B cell (primary cell): ENCODE measurements around the gene MRPL20. TPM values are rescaled to one million over a fixed set of nuclear protein-coding genes. Genes with fewer than 3 reads are reported as not detected.

Experiments
- ATAC-seq: fragments of 200-7000 bp; cut with Tn5 transposase; one replicate; pipeline ENCODE4 v1.10.0; 2021; ENCODE audit warnings: low read depth, mild to moderate bottlenecking, moderate number of reproducible peaks, moderate library complexity
- CTCF ChIA-PET: fragments of 350-600 bp; sonication (Branson Sonifier 250); formaldehyde crosslinking; loops from one replicate; lab custom pipeline; 2021; ENCODE audit warnings: antibody characterized with exemption, inconsistent platforms; lab: Charles Lee
- POLR2A ChIA-PET: fragments of 350-600 bp; sonication (Branson Sonifier 250); formaldehyde crosslinking; loops from one replicate; lab custom pipeline; 2021; ENCODE audit warnings: antibody characterized with exemption; lab: Charles Lee
- DNase-seq: peaks from one replicate; pipeline ENCODE4 v3.0.0; 2013
- H2AFZ ChIP-seq: 2 replicates; pipeline ENCODE4 v1.6.1; 2012; ENCODE audit warnings: mild to moderate bottlenecking, low read depth, low read length; ENCODE audit not compliant: insufficient read depth, poor library complexity, severe bottlenecking
- H3K27ac ChIP-seq, 2 donors: 1 replicate in 1 of 2; 2 replicates in 1 of 2; pipeline ENCODE4 v1.5.1; 2012 to 2013; ENCODE audit warnings: low read length in 2 of 2, mild to moderate bottlenecking in 2 of 2, moderate library complexity in 1 of 2
- H3K27me3 ChIP-seq, 4 experiments: fragments of 200-600 bp in 1 of 4; sonication (generic) in 1 of 4; replicated peaks in 1 of 4; 1 replicate in 2 of 4; 2 replicates in 2 of 4; pipeline versions ENCODE4 v1.6.1 to v1.7.0; 2013 to 2016; ENCODE audit warnings: low read length in 3 of 4, mild to moderate bottlenecking in 2 of 4, mixed read lengths in 1 of 4, moderate library complexity in 1 of 4; ENCODE audit not compliant: insufficient read depth in 4 of 4, control insufficient read depth in 3 of 4; ENCODE audit errors: control extremely low read depth in 1 of 4
- H3K36me3 ChIP-seq, 2 experiments: replicated peaks in 1 of 2; 1 replicate in 1 of 2; 2 replicates in 1 of 2; pipeline versions ENCODE4 v1.6.1 to v1.7.1; 2013; ENCODE audit warnings: low read length in 1 of 2; ENCODE audit not compliant: insufficient read depth in 2 of 2, control insufficient read depth in 1 of 2; ENCODE audit errors: control extremely low read depth in 1 of 2, extremely low read depth in 1 of 2
- H3K4me1 ChIP-seq, 2 donors: fragments of 200-600 bp in 1 of 2; sonication (generic) in 1 of 2; 1 replicate in 1 of 2; 2 replicates in 1 of 2; pipeline versions ENCODE4 v1.5.1 to v1.6.1; 2013 to 2017; ENCODE audit warnings: low read length in 2 of 2; ENCODE audit not compliant: control insufficient read depth in 2 of 2, insufficient read depth in 2 of 2
- H3K4me2 ChIP-seq: replicated peaks from 2 replicates; pipeline ENCODE3; 2012; ENCODE audit warnings: mild to moderate bottlenecking, low read depth, low read length; ENCODE audit not compliant: poor library complexity, severe bottlenecking
- H3K4me3 ChIP-seq, 5 experiments: fragments of 200-600 bp in 1 of 5; sonication (generic) in 1 of 5; 1 replicate in 3 of 5; 2 replicates in 2 of 5; pipeline versions ENCODE4 v1.5.1 to v1.7.0; 2011 to 2016; ENCODE audit warnings: low read length in 4 of 5, mild to moderate bottlenecking in 4 of 5, low read depth in 2 of 5, control low read depth in 1 of 5, moderate library complexity in 1 of 5; ENCODE audit not compliant: insufficient read depth in 1 of 5; ENCODE audit errors: control extremely low read depth in 1 of 5, extremely low read depth in 1 of 5
- H3K79me2 ChIP-seq: fragments of 200-600 bp; sonication (generic); one replicate; pipeline ENCODE4 v1.6.0; 2016; ENCODE audit warnings: low read length; ENCODE audit not compliant: control insufficient read depth, insufficient read depth
- H3K9ac ChIP-seq: fragments of 200-600 bp; sonication (generic); 2 replicates; pipeline ENCODE4 v1.6.1; 2017; ENCODE audit warnings: mild to moderate bottlenecking, low read length, moderate library complexity
- H3K9me3 ChIP-seq, 3 donors: one replicate each; pipeline versions ENCODE4 v1.6.1 to v1.7.1; 2013; ENCODE audit warnings: low read length in 2 of 3; ENCODE audit not compliant: control insufficient read depth in 2 of 3, insufficient read depth in 1 of 3; ENCODE audit errors: control extremely low read depth in 1 of 3
- H4K20me1 ChIP-seq: 2 replicates; pipeline ENCODE4 v1.6.0; 2012; ENCODE audit warnings: mild to moderate bottlenecking, low read length; ENCODE audit not compliant: insufficient read depth, control insufficient read depth, poor library complexity, severe bottlenecking
- H3K27ac Mint-ChIP-seq: one replicate; pipeline ENCODE4 v1.8.0; 2021; ENCODE audit warnings: mixed read lengths
- H3K27me3 Mint-ChIP-seq: one replicate; pipeline ENCODE4 v1.8.0; 2021; ENCODE audit warnings: mixed read lengths
- H3K4me1 Mint-ChIP-seq: one replicate; pipeline ENCODE4 v1.8.0; 2021; ENCODE audit warnings: mixed read lengths
- H3K4me3 Mint-ChIP-seq: one replicate; pipeline ENCODE4 v1.8.0; 2021; ENCODE audit warnings: mixed read lengths
- H3K9me3 Mint-ChIP-seq: one replicate; pipeline ENCODE4 v1.8.0; 2022; ENCODE audit warnings: mixed read lengths; ENCODE audit not compliant: insufficient read depth
- CTCF ChIP-seq: fragments of 200-600 bp; IDR thresholded peaks from one replicate; pipeline ENCODE4 v1.8.0; 2022; ENCODE audit warnings: antibody characterized with exemption, mild to moderate bottlenecking
- EZH2 ChIP-seq: IDR thresholded peaks from 2 replicates; pipeline ENCODE4 v1.6.1; 2012; ENCODE audit warnings: borderline replicate concordance, low read depth, mild to moderate bottlenecking, moderate library complexity, low read length; ENCODE audit not compliant: insufficient read depth, poor library complexity, severe bottlenecking
- WGBS: methylation state at CpG from one replicate; pipeline ENCODE4 v1.1.5; 2013; ENCODE audit warnings: missing lambda C conversion rate; ENCODE audit not compliant: insufficient coverage; 5-methylcytosine and 5-hydroxymethylcytosine counted together
- intact Hi-C: fragments of 100-400 bp; cut with micrococcal nuclease; formaldehyde crosslinking; loops from one replicate; pipeline ENCODE4 v1.10.0; 2022
- polyA plus RNA-seq: library from polyadenylated mRNA; depleted of rRNA; stranded (reverse); fragments of >200 nt; gene quantifications from 2 replicates; pipeline ENCODE4 v1.2.3, GENCODE V29; 2012
- total RNA-seq, 2 donors: library from RNA; stranded (reverse); fragments of 120-200 nt in 1 of 2; gene quantifications; 1 replicate in 1 of 2; 2 replicates in 1 of 2; pipeline versions ENCODE4 v1.2.3 to v1.2.4, GENCODE V29; 2013 to 2022

MRPL20 gene
- total and polyA plus RNA-seq, 2 donors (not counting 1 experiment from before 2014, with no cell fraction given), result 55.9 to 119 TPM

- peaks cover 0 to 26% (median 0%) of the 10 kb centered on the region in 3 donors for H3K9me3 ChIP-seq
- peaks cover 26 to 32% of the 10 kb centered on the region in 2 donors for H3K4me1 ChIP-seq
- Mint-ChIP-seq H3K9me3 (no peaks in the 10 kb centered on the region), H3K4me1 (peaks cover 11% of the 10 kb centered on the region), H3K4me3 (no peak overlapping the region), H3K27me3 (peaks cover 29% of the 10 kb centered on the region), H3K27ac (no peak overlapping the region)
- H3K36me3 ChIP-seq, result no peaks in the 10 kb centered on the region
- no peak overlapping the region for H2AFZ ChIP-seq
- H3K27me3 ChIP-seq, result peaks cover 0 to 57% (median 20%) of the 10 kb centered on the region in 4 experiments
- TF ChIP-seq CTCF (no peak), EZH2 (no peak)
- peak; percentile 10 for DNase-seq
- ATAC-seq, result no peak
- H3K79me2 ChIP-seq, result no peaks in the 10 kb centered on the region
- no peak overlapping the region for H3K4me3 ChIP-seq
- POLR2A ChIA-PET, result no interaction called here
- no peak overlapping the region for H3K27ac ChIP-seq
- intact Hi-C loops, result no loop called here
- no peak overlapping the region for H3K9ac ChIP-seq
- no peaks in the 10 kb centered on the region for H4K20me1 ChIP-seq
- H3K4me2 ChIP-seq, result no peak overlapping the region
- 68% methylated on average over 11 of the region's 18 CpGs for WGBS
- CTCF ChIA-PET, result interaction anchor here (1.3 kb wide), 1 partner anchor 10 kb away, joined by 3 read pairs; no protein-coding TSS in a partner anchor
Measured at GRCh38 chr1:1430992-1431844, 24.1 kb upstream of the MRPL20 start.
